GM19468 (cell line): ENCODE results near the gene ACYP2.

Experiments used
- ATAC-seq: cut with Tn5 transposase; IDR thresholded peaks from one replicate; pipeline ENCODE4 v1.9.1; 2021; ENCODE audit warnings: mild to moderate bottlenecking, moderate library complexity, moderate number of reproducible peaks; ENCODE audit not compliant: unreplicated experiment; ENCODE audit errors: extremely low read depth

The ACYP2 gene

DNA sequence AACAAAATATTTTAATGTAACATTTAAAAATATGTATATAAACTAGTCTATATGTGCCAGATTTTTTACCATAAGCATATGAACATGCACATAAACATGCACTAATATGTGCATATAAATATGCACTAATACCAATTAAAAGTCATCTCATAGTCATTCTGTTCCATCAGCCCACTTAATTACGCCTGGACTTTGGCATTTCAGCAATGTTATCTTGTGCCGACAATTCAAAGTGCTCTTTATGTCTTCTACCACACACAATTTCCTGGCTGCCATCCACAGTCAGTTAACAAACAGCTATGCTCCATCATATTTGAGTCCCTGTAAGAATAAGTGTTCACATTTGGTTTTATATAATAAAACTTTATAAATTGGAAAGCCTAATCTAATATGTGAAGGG is 233.2 kb downstream of the ACYP2 start:
- ATAC-seq: no peak

DNA sequence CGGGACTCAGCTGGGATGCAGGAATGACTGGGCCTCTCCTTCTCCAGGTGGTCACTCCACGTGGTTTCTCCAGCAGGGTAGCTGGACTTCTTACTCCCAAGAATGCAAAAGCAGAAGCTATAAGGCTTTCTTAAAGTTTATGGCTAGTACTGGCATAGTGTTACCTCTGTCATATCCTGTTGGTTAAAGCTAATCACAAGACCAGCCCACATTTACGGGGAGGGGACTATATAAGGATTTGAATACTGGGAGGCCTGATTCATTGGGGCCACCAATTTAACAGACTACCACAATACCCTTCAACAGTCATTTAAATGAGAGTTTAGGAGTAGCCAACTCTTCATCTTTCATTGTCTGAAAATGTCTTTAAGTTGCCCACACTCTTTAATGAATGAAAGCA is 235.0 kb downstream of the ACYP2 start:
- ATAC-seq: no peak

DNA sequence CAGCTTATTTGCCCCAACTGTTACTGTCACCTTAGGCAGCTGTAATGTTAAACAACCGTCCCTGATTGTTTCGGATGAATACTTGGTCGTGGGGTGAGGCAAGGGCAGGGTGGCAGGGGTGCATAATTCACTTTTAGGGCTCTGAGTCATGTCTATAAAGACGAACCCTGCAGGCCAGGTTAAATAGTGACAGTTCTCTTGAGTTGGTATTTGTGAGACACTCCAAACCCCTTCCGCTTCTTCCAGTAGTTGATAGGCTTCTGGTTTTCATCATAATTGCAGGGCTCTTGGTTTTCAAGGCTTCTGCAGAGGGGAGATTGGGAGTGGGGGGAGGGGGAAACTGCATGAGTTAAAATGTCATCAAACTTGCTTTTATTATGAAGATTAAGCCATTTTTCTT is 237.8 kb downstream of the ACYP2 start:
- no peak for ATAC-seq
